Tibial nerve (tissue), 4 donors: ENCODE data around the gene CHEK2. TPM values are rescaled to one million over a fixed set of nuclear protein-coding genes. Genes with fewer than 3 reads are reported as not detected.

Source experiments
- DNase-seq, 2 donors: peaks; one replicate each; pipeline ENCODE4 v3.0.0-alpha.2; 2019; ENCODE audit warnings: low spot score in 2 of 2
- H3K27ac ChIP-seq, 4 donors: fragments of 200-600 bp; sonication (generic) in 3 of 4; one replicate each; pipeline ENCODE4 v1.5.1; 2017 to 2019; ENCODE audit warnings: mild to moderate bottlenecking in 1 of 4
- H3K27me3 ChIP-seq, 2 donors: fragments of 200-600 bp; sonication (generic) in 1 of 2; one replicate each; pipeline versions ENCODE4 v1.5.1 to v1.6.0; 2017 to 2019
- H3K36me3 ChIP-seq, 3 donors: fragments of 200-600 bp; sonication (generic); one replicate each; pipeline ENCODE4 v1.5.1; 2018 to 2019
- H3K4me1 ChIP-seq, 4 donors: fragments of 200-600 bp; sonication (generic) in 3 of 4; one replicate each; pipeline ENCODE4 v1.5.1; 2017 to 2019
- H3K4me3 ChIP-seq, 4 donors: fragments of 200-600 bp; sonication (generic) in 3 of 4; one replicate each; pipeline ENCODE4 v1.5.1; 2017 to 2019; ENCODE audit warnings: mild to moderate bottlenecking in 1 of 4, moderate library complexity in 1 of 4
- H3K9me3 ChIP-seq, 4 donors: fragments of 200-600 bp; sonication (generic) in 3 of 4; one replicate each; pipeline ENCODE4 v1.5.1; 2017 to 2019
- CTCF ChIP-seq, 5 experiments: fragments of 200-600 bp in 3 of 5; fragments of 450-650 bp in 2 of 5; sonication (generic) in 3 of 5; IDR thresholded peaks; one replicate each; pipeline ENCODE4 v1.5.1; 2016 to 2019; ENCODE audit warnings: antibody characterized with exemption in 5 of 5, mild to moderate bottlenecking in 3 of 5, moderate library complexity in 2 of 5
- EP300 ChIP-seq, 2 donors: sonication (generic); formaldehyde crosslinking; IDR thresholded peaks; one replicate each; pipeline ENCODE4 v1.6.1; 2017; ENCODE audit warnings: antibody characterized with exemption in 2 of 2, mild to moderate bottlenecking in 1 of 2
- POLR2A ChIP-seq, 2 donors: fragments of 450-650 bp; IDR thresholded peaks; one replicate each; pipeline ENCODE4 v1.6.1; 2017; ENCODE audit warnings: antibody characterized with exemption in 2 of 2, mild to moderate bottlenecking in 2 of 2, moderate library complexity in 2 of 2
- WGBS, 2 donors: methylation state at CpG; one replicate each; pipeline ENCODE4 v1.1.5; 2018; 5-methylcytosine and 5-hydroxymethylcytosine counted together
- total RNA-seq, 4 donors: library from RNA; depleted of rRNA; stranded (reverse); fragments of >200 nt; gene quantifications; one replicate each; pipeline ENCODE4 v1.1.0, GENCODE V29; 2016

CHEK2 gene
- total RNA-seq, 4 donors from 2014 or later: 7.4 to 22.0 (median 13.1) TPM

- TF ChIP-seq CTCF (IDR thresholded peaks at IDR 0.05): peak; percentile 9 to 86 (median 46)
- peak; percentile 86 to 97 for TF ChIP-seq EP300 (IDR thresholded peaks at IDR 0.05)
- peak; percentile 77 to 94 for TF ChIP-seq POLR2A (IDR thresholded peaks at IDR 0.05)
- no peaks in the 10 kb centered on the region for H3K27me3 ChIP-seq
- H3K9me3 ChIP-seq: peaks cover 0 to 8% (median 0%) of the 10 kb centered on the region in 4 donors
- peaks cover 0 to 31% (median 0%) of the 10 kb centered on the region in 3 donors for H3K36me3 ChIP-seq
- H3K4me1 ChIP-seq: peaks cover 0 to 28% (median 12%) of the 10 kb centered on the region in 4 donors
- peak; percentile 93 to 96 for DNase-seq
- WGBS, 2 donors: 1% methylated on average over 28 to 51 of the region's 92 CpGs
- H3K27ac ChIP-seq: peak within 1 kb of the TSS; percentile 97 to 99 (median 99)
- peak within 1 kb of the TSS; percentile 66 to 99 (median 88) for H3K4me3 ChIP-seq
These were observed 31.2 kb upstream of the CHEK2 start, which contains the start of gene CCDC117 for GRCh38 chr22:28772633-28773460. Gene CCDC117 (plus strand): TSS chr22:28772695. CDS start chr22:28772850, 155 bp downstream.

- no peak for DNase-seq
- Histone ChIP-seq H3K4me1 (peaks cover 0 to 25% (median 12%) of the 10 kb centered on the region in 4 donors), H3K9me3 (peaks cover 0 to 8% (median 0%) of the 10 kb centered on the region in 4 donors), H3K4me3 (no peak overlapping the region), H3K27ac (no peak overlapping the region), H3K27me3 (no peaks in the 10 kb centered on the region), H3K36me3 (peaks cover 0 to 16% (median 0%) of the 10 kb centered on the region in 3 donors)
- WGBS, 2 donors: 68 to 70% methylated on average over 5 of the region's 5 CpGs
- TF ChIP-seq CTCF (IDR thresholded peaks at IDR 0.05) (no peak), EP300 (IDR thresholded peaks at IDR 0.05) (no peak), POLR2A (IDR thresholded peaks at IDR 0.05) (no peak)
These were observed 29.7 kb upstream of the CHEK2 start for GRCh38 chr22:28771195-28771791.

- TF ChIP-seq EP300 (IDR thresholded peaks at IDR 0.05) (no peak), POLR2A (IDR thresholded peaks at IDR 0.05) (no peak), CTCF (IDR thresholded peaks at IDR 0.05) (no peak)
- peaks cover 0 to 8% (median 0%) of the 10 kb centered on the region in 4 donors for H3K9me3 ChIP-seq
- H3K27ac ChIP-seq: no peak overlapping the region
- WGBS, 2 donors: 88 to 89% methylated on average over 14 of the region's 14 CpGs
- H3K36me3 ChIP-seq: no peaks in the 10 kb centered on the region
- peaks cover 0 to 12% (median 9%) of the 10 kb centered on the region in 4 donors for H3K4me1 ChIP-seq
- no peak for DNase-seq
- H3K4me3 ChIP-seq: no peak overlapping the region
- H3K27me3 ChIP-seq: no peaks in the 10 kb centered on the region
These were observed 27.9 kb upstream of the CHEK2 start for GRCh38 chr22:28769394-28770085.

- H3K4me1 ChIP-seq: peaks cover 0 to 5% (median 2%) of the 10 kb centered on the region in 4 donors
- H3K4me3 ChIP-seq: no peak overlapping the region
- no peak for DNase-seq
- H3K27ac ChIP-seq: no peak overlapping the region
- peaks cover 0 to 8% (median 0%) of the 10 kb centered on the region in 4 donors for H3K9me3 ChIP-seq
- WGBS, 2 donors: 82 to 93% methylated on average over 6 of the region's 6 CpGs
- TF ChIP-seq CTCF (IDR thresholded peaks at IDR 0.05): no peak
- TF ChIP-seq POLR2A (IDR thresholded peaks at IDR 0.05): no peak
- TF ChIP-seq EP300 (IDR thresholded peaks at IDR 0.05): no peak
- H3K27me3 ChIP-seq: no peaks in the 10 kb centered on the region
- no peaks in the 10 kb centered on the region for H3K36me3 ChIP-seq
These were observed 27.2 kb upstream of the CHEK2 start for GRCh38 chr22:28768701-28769393.
